ENCODE data around the gene TFAP2A.

TFAP2A gene

GRCh38 chr6:10425975-10426780 is 11.3 kb upstream of the TFAP2A start:
- no peak for DNase-seq (ENCODE audit: low read depth)

- no peak for DNase-seq (ENCODE audit: low read depth)
Measured at GRCh38 chr6:10425176-10425974, 10.5 kb upstream of the TFAP2A start.

- no peak for DNase-seq (ENCODE audit: low read depth)
Measured at GRCh38 chr6:10424040-10424439, 9.2 kb upstream of the TFAP2A start.

- no peak for DNase-seq (ENCODE audit: low read depth)
Measured at GRCh38 chr6:10422737-10423034, 7.8 kb upstream of the TFAP2A start.

GRCh38 chr6:10421921-10422736 is 7.3 kb upstream of the TFAP2A start:
- no peak for DNase-seq (ENCODE audit: low read depth)

- no peak for DNase-seq (ENCODE audit: low read depth)
Measured at GRCh38 chr6:10421158-10421920, 6.5 kb upstream of the TFAP2A start.

GRCh38 chr6:10420546-10421157 is 5.8 kb upstream of the TFAP2A start:
- DNase-seq (ENCODE audit: low read depth), result no peak

GRCh38 chr6:10419749-10420545 is 5.1 kb upstream of the TFAP2A start:
- DNase-seq (ENCODE audit: low read depth), result no peak

GRCh38 chr6:10418862-10419748 is 4.2 kb upstream of the TFAP2A start:
- no peak for DNase-seq (ENCODE audit: low read depth)

GRCh38 chr6:10418361-10418861 is 3.5 kb upstream of the TFAP2A start:
- DNase-seq (ENCODE audit: low read depth), result no peak

GRCh38 chr6:10417681-10418104 is 2.8 kb upstream of the TFAP2A start:
- no peak for DNase-seq (ENCODE audit: low read depth)

GRCh38 chr6:10416863-10417641 is 2.2 kb upstream of the TFAP2A start:
- DNase-seq (ENCODE audit: low read depth), result no peak

- no peak for DNase-seq (ENCODE audit: low read depth)
Measured at GRCh38 chr6:10416516-10416862, 1.6 kb upstream of the TFAP2A start.

- no peak for DNase-seq (ENCODE audit: low read depth)
Measured at GRCh38 chr6:10415617-10416480, 975 bp upstream of the TFAP2A start.

GRCh38 chr6:10413850-10414738 is 780 bp downstream of the TFAP2A start:
- DNase-seq (ENCODE audit: low read depth), result no peak

- no peak for DNase-seq (ENCODE audit: low read depth)
Measured at GRCh38 chr6:10413262-10413849, 1.5 kb downstream of the TFAP2A start.

Data from non-pigmented ciliary epithelial cell (primary cell).